HG02884 (cell line): Measurements from ENCODE around the gene NELFB.

Source experiments
- ATAC-seq: cut with Tn5 transposase; IDR thresholded peaks from one replicate; pipeline ENCODE4 v1.9.1; 2021; ENCODE audit warnings: mild to moderate bottlenecking, moderate library complexity; ENCODE audit not compliant: unreplicated experiment

The NELFB gene

DNA sequence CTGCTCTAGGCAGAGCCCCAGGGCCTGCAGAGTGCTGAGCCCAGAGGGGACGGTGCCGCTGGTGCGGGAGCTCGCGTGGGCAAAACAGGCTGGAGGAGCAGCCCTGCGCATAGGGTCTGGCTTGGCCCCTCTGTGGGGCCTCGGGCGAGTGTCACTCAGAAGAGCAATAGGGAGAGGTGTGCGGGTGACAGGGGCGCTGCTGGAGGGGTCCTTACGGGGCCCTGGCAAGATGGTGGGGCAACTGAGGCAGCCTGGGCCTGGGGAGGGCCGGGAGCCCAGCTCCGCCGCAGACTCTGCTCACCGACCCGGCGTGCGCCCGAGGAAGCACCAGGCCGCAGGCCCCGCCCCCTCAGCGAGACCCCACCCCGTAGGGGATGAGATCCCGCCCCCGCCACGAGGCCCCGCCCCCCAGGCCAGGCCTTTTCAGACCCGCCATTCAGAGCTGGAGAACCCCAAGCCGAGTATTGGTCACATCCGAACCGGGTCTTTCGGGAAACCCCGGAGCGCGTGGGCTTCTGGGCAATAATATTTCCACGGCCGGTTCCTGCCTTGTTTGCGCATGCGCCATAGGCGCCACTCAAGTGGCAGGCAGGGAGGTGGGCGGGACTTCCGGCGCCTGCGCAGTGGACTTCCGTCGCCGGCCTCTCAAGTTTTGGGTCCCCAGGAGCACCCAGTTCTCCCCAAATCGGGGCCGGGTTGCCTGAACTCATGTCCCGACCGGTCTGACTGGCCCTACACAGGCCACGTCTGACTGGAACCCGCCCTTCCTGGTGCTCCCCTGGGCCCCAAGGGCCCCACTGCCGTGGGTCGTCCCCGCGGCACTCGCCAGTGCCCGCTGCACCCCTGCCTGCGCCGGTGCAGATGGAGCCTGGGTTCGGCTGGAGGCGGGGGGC is 31.8 kb upstream of the NELFB start:
- peak; percentile 70 for ATAC-seq

DNA sequence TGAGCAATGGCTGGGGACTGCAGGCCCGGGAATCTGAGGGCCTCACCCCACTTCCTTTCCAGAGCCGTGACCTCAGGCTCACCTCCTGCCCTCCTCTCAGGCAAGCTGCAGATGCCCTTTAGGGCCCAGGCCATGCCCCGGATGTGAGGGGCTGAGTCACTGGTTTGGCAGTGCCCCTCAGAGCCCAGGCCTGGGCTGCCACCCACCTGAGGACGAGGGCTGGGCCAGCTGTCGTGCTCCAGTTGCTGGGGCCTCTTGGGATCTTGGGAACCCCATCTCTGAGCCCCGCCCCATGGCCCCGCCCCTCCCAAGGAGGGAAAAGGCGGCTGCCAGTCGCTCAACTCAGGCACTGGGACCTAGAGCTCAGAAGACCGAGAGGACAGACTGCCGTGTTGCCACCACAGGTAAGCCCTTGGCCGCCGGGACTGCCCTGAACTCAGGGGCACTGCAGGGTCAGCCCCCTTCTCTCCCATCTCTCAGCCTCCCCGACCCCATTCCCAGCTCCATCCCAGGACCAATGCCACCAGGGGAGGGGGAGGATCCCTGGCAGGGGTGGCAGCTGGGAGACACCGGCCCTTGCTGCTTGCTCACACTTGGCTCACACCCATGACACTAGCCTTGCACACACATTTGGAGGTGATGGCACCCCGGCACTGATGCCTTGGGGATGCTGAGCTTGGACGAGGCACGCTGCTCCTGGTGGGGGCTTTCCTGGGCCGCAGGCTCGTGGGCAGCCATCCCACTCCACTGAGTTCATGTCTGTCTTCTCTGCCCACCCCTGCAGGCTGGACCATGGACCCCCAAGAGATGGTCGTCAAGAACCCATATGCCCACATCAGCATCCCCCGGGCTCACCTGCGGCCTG is 30.1 kb upstream of the NELFB start, which contains the start of gene CYSRT1:
CYSRT1 (plus strand) TSS at position 345 of the 865 bp plus-strand sequence; CDS start at position 793, 448 bp downstream.
- no peak for ATAC-seq

DNA sequence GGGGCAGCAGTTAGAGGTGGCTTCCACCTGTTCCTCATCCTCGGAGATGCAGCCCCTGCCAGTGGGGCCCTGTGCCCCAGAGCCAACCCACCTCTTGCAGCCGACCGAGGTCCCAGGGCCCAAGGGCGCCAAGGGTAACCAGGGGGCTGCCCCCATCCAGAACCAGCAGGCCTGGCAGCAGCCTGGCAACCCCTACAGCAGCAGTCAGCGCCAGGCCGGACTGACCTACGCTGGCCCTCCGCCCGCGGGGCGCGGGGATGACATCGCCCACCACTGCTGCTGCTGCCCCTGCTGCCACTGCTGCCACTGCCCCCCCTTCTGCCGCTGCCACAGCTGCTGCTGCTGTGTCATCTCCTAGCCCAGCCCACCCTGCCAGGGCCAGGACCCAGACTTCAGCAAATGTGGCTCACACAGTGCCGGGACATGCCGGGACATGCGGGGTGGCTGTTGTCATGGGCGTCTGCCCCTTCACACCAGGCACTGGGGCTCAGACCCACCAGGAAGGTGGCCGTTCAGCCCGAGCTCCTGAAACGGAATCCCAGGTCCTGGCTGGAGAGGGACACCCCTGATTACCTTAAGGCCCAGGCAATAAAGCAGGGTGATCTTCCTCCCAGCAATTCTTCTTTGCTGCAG is 29.3 kb upstream of the NELFB start:
- no peak for ATAC-seq

DNA sequence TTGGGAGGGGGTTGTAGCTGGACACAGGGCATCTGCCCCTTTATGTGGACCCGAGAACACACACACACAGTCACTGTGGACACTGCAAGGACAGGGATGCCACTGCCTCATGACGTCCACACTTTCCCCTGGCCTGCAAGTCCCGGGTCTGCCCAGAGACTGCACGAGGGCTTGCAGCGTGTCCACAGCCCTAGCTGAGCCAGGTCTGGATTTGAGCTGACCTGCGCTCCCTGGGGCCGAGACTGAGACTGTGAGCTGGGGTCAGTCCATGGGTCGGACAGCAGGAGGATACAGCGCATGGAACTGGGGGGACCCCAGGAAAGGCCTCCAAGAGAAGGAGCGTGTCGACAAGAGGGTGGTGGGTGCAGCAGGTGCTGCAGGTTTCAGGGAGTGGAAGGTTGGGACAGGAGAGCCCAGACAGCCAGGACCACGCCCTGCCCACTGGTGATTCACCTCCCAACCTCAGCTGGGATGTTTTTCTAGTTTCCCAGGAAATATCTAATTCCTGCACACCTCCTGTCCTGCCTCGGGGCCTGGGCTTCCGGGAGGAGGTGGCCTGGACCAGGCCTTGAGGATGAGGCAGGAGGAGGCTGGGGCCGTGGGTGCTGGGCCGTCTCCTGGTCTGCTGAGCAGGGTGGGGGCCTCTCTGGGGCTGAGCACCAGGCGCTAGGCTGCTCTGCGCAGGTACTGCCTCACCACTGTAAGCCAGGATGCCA is 28.6 kb upstream of the NELFB start:
- no peak for ATAC-seq

DNA sequence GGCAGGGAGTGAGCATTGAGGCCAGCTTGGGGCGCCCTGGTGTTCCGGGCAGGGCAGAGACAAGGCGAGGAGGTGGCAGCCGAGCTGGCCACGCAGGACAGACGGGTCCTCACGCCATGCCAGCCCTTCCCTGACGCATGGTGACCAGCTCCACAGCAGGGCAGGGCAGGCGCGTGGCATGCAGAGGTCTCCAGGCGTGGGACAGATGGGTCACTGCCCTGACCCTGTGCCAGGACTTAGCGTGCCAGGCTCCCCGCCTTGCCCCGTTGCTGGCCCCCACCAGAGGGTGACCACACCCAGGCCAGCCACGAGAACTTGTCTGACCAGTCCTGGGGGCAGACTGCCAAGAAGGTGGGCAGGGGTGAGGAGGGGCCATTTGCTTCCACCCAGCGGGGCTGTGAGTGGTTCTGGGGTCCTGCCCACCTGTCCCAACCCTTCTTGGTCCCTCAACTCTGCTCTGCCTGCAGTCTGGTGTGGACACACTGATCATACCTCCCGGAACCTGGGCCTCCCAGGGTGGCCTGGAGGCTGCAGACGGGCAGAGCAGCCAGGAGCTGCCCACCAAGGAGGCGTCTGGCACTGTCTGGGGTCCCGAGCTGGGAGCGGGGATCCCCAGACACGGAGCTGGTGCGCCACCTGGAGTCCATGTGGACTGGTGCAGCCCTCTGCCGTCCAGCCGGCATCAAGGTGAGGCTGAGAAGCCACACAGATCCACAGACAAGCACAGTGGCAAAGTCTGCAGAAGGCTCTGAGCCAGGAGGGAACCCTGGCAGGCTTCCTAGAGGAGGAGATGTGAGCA is 27.9 kb upstream of the NELFB start, which contains the start of gene RNF224:
RNF224 (plus strand) TSS at position 449 of the 799 bp plus-strand sequence. CDS start 834 bp downstream, outside the sequence.
- no peak for ATAC-seq

DNA sequence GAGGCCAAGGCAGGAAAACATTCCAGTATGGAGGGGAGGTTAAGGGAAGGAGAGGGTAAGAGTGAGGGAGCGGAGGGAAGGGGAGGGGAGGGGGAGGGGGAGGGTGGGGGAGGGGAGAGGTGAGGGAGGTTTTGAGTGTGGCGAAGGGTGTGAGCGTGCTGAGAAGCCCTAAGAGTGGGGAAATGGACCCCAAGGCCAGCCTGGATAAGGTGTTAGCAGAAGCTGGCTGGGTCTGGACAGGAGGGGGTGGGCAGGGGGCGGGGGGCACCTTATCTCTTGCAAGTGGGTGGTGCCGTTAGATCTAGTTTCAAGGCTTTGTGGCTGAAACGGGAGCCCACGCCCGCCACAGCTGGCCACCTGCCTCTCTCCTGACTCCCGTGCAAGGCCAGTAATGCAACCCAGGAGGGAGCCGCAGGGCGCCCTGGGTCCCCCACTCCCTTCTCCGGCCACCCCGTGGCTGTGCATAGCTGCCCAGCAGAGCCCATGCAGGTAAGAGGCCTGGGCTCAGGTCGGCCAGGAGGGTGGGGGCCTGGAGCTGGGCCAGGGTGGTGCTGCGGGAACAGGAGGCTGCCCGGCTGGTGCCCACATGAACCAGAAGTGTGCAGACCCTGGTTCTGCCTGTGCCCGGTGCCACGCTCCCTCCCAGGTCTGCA is 27.1 kb upstream of the NELFB start:
- no peak for ATAC-seq

DNA sequence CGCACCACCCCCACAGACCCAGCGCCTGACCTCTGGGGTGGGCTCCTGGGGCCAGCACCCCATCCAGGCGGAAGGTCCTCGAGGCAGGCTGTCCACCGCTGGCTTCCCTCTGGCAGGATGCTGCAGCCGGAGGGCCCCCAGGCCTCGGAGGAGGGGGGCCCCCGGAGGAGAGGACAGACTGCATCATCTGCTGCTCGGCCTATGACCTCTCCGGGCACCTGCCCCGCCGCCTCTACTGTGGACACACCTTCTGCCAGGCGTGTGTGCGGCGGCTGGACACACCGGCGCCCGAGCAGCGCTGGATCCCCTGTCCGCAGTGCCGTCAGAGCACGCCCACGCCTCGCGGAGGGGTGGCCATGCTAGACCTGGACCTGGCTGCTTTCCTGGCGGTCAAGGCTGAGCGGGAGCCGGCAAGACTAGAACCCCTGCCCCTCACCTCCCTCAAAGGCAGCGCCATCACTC is 26.6 kb upstream of the NELFB start:
- ATAC-seq = no peak

DNA sequence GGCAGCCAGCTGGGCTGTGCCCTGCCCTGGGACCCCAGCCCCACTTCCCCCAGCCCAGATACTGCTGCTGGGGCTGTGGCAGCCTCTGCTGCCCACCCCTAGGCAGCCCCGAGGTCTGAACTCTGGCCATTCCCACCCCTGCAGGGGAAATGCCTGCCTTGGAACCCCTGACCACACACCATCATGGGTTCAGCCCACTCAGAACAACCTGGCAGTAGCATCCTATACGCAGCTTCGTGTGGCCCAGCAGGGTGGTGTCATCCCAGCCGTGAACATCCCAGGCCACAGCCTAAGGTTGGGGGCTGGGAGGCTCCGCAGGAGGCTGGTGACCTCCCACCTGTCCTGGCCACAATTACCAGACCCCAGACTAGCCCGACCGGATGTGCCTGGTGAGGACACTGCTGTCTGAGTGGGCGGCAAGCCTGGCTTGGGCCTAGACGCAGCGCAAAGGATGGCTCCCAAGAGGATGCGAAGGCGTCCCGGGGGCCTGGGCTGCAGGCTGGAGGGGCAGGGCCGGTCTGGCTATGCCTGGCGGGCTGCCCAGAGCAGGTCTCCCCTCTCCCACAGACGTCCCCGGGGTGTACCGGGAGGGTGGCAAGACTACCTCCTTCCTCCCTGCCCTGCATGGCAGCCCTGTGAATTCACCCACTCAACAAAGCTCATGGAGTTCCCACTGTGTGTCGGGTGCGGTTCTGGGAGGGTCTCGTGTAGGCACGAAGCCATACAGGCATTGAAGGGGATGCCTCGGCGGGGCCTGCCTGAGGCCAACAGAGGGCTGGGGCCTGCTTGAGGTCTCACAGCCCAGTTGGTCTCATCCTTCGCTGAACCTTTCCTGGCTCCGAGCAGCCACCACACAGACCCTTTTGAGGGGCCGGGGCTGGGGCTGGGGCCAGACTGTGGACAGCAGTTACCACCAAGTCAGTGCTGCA is 25.9 kb upstream of the NELFB start:
- no peak for ATAC-seq

DNA sequence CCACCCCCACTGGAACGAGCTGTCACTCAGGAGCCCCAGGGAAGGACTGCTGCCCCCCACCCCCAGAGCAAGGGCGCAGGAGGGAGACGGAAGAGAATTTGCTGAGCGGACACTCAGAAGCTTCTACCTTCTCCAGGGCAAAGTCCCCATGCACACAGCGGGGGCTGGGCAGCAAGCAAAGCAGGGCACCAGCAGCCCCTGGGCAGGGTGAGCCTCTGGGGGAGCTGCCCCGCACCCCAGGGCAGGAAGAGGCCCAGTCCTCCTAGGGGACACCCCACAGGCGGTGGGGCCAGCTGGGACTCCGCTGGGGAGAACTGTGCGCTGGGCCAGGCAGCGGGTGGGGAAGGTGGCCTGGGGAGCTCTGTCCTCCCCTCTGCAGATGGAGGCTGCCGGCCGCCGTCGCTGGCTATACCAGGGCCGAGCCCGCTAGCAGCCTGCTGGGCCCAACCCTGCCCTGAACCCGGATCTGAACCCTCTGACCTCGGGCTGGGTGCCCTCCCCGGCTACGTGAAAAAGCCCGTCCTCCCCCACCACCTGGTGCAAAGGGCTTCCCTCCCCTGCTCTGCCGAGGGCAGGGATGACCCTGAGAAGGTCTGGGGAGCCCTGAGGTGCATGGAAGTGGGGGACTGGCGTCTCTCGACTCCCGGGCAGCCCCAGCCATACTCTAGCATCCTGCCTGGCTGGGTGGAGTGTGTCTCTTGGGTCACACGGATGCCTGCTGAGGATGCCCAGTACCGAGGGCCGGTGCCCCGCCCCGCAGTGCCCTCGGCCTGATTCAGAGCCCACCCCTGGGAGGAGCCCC is 25.0 kb upstream of the NELFB start:
- no peak for ATAC-seq

DNA sequence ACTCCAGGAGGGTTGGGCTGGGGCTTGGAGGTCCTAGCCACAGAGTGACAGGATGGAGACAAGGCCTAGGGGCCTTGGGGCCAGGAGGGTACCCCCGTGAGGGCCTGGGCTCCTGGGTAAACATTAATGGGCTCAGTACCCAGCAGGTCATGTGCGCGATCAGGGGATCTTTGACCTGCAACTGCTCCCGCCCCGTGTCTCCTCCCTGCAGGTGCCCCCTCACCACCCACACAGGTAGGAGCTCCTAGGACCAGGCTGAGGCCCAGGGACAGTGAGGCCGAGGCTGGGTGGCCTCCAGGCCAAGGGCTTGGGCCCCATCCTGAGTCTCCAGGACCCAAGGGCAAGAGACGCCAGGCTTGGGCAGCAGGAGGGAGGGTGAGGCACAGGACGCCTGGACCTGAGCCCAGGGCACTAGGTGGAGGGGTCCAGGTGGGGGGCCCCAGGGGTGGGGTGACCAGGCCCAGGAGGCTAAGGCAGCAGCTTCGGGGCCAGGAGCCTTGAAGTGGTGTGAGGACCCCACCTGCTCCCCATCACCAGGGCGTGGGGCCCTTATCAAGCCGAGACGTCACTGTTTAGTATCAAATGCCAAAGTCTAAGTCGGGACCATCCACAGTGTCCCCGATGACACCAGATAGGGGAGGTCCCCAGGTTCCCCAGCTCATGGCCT is 24.3 kb upstream of the NELFB start, which contains the start of gene SLC34A3:
SLC34A3 (plus strand) TSS at position 197 of the 667 bp plus-strand sequence. CDS start 802 bp downstream, outside the sequence.
- no peak for ATAC-seq

DNA sequence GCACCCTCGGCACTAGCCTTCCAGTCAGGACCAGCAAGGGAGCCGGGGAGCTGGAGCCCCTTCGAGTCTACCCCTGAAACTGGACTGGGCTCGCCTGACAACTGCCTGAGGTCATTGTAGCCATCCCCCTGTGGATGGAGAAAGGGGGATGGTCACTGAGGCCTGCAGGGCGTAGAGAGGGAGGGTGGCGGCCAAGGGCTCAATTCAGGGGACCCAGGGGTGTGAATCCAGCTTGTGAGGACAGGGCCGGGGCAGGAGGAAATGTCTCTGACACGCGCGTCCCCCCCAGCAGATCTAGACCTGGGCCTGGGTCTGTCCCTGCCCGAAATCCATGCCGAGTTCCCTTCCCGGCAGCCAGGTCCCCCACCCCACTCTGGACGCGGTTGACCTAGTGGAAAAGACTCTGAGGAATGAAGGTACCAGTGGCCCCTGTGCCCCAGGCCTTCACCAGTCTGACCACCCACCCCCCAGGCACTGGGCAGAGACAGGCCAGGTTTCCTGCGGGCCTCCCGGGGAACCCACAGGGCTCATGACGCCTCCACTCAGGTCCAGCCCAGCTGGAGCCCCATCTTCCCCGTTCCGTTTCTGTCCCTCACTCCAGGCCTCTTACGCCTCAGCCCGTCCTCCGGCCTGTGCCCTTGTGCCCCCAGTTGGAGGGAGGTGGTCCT is 23.6 kb upstream of the NELFB start:
- no peak for ATAC-seq

DNA sequence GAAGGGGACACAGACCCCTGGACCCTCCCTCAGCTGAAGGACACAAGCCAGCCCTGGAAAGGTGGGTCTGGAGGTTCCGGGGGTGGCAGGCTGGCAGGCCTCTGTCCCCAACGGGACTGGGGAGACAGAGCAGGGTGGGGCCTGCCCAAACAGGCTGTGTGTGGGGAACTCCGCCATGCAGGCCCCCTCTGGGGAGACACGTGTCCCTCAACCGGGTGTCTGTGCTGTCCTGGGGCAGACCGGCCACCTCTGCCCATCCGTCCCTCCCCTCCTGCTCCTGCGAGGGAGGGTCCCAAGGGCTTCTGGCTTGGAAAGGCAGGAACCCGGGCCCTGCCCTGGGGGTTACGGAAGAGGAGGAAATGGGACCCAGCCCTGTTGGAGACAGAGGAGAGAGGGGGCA is 23.0 kb upstream of the NELFB start:
- ATAC-seq = no peak

DNA sequence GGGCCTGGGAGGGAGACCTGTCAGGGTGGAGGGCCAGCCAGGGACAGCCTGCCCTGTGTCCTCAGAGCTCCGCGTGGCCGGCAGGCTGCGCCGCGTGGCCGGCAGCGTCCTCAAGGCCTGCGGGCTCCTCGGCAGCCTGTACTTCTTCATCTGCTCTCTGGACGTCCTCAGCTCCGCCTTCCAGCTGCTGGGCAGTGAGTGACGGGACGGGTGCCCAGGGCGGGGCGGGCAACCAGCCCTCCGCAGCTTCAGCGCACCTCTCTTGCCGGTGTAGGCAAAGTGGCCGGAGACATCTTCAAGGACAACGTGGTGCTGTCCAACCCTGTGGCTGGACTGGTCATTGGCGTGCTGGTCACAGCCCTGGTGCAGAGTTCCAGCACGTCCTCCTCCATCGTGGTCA is 22.6 kb upstream of the NELFB start:
- ATAC-seq = no peak

DNA sequence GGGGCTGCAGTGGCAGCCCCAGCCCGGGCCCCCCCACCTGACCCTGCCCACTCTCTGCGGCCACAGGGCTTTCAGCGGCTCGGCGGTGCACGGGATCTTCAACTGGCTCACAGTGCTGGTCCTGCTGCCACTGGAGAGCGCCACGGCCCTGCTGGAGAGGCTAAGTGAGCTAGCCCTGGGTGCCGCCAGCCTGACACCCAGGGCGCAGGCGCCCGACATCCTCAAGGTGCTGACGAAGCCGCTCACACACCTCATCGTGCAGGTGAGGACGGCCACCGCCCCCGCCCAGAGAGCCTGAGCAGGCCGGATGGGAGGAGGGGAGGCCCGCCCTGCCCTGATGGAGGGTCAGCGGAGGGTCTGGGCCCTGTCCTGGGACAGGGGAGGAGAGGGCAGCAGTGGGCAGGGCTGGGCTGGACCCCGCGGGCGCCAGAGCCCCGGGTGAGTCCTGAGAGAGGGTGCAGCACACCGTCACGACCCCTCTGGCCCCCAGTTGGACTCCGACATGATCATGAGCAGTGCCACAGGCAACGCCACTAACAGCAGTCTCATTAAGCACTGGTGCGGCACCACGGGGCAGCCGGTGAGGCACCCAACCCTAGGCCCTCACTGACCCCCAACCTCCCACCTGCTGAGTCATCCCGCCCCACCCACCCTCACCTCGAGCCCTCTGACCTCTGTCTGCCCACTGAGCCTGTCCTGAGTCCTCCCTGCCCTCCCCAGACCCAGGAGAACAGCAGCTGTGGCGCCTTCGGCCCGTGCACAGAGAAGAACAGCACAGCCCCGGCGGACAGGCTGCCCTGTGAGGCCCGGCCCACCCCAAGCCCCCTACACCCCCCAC is 21.8 kb upstream of the NELFB start:
- ATAC-seq = no peak

DNA sequence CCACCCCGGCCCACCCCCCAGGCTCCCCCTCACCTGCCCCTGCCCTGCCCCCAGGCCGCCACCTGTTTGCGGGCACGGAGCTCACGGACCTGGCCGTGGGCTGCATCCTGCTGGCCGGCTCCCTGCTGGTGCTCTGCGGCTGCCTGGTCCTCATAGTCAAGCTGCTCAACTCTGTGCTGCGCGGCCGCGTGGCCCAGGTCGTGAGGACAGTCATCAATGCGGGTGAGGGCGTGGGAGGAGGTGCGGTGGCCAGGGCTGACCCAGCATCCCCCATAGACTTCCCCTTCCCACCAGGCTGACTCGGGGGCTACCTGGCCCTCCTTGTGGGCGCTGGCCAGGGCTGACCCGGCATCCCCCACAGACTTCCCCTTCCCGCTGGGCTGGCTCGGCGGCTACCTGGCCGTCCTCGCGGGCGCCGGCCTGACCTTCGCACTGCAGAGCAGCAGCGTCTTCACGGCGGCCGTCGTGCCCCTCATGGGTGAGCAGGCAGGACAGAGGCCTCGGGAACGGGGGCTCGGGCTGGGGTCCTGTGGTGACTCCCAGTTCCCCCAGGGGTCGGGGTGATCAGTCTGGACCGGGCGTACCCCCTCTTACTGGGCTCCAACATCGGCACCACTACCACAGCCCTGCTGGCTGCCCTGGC is 21.0 kb upstream of the NELFB start:
- no peak for ATAC-seq
